ENCODE results near the gene ANTXR1. TPM values are rescaled to one million over a fixed set of nuclear protein-coding genes. Genes with fewer than 3 reads are reported as not detected.

The ANTXR1 gene
- total RNA-seq, 2 experiments from 2014 or later = 0.05 to 0.23 TPM

- no peak for DNase-seq
- H3K36me3 Mint-ChIP-seq (ENCODE audit: low read depth) = no peaks in the 10 kb centered on the region
- H3K9me3 Mint-ChIP-seq = no peaks in the 10 kb centered on the region
- H3K4me1 Mint-ChIP-seq = no peaks in the 10 kb centered on the region
- ChIA-PET CTCF (no interaction called here), POLR2A (no interaction called here)
- no peak overlapping the region for H3K27ac Mint-ChIP-seq
- H3K27me3 Mint-ChIP-seq = peaks cover 19% of the 10 kb centered on the region
- no peak overlapping the region for H3K4me3 Mint-ChIP-seq
Measured at GRCh38 chr2:69192176-69192945, 179.4 kb downstream of the ANTXR1 start.

- Mint-ChIP-seq H3K4me3 (no peak overlapping the region), H3K9me3 (no peaks in the 10 kb centered on the region), H3K27ac (no peak overlapping the region), H3K4me1 (no peaks in the 10 kb centered on the region), H3K27me3 (peaks cover 16% of the 10 kb centered on the region), H3K36me3 (ENCODE audit: low read depth) (no peaks in the 10 kb centered on the region)
- DNase-seq = no peak
- ChIA-PET POLR2A (no interaction called here), CTCF (no interaction called here)
Measured at GRCh38 chr2:69195706-69196105, 182.7 kb downstream of the ANTXR1 start.

- ChIA-PET CTCF (no interaction called here), POLR2A (no interaction called here)
- Mint-ChIP-seq H3K36me3 (ENCODE audit: low read depth) (no peaks in the 10 kb centered on the region), H3K27ac (no peak overlapping the region), H3K4me3 (no peak overlapping the region), H3K27me3 (peaks cover 12% of the 10 kb centered on the region), H3K9me3 (no peaks in the 10 kb centered on the region), H3K4me1 (no peaks in the 10 kb centered on the region)
- DNase-seq = no peak
Measured at GRCh38 chr2:69196327-69197117, 183.5 kb downstream of the ANTXR1 start.

GRCh38 chr2:69200107-69200520 lies 187.1 kb downstream of the ANTXR1 start:
- H3K9me3 Mint-ChIP-seq = no peaks in the 10 kb centered on the region
- no peaks in the 10 kb centered on the region for H3K36me3 Mint-ChIP-seq (ENCODE audit: low read depth)
- no peak for DNase-seq
- H3K27ac Mint-ChIP-seq = no peak overlapping the region
- no peak overlapping the region for H3K4me3 Mint-ChIP-seq
- H3K4me1 Mint-ChIP-seq = no peaks in the 10 kb centered on the region
- ChIA-PET CTCF (no interaction called here), POLR2A (no interaction called here)
- peaks cover 6% of the 10 kb centered on the region for H3K27me3 Mint-ChIP-seq

GRCh38 chr2:69201259-69201658 lies 188.3 kb downstream of the ANTXR1 start:
- CTCF ChIA-PET = no interaction called here
- Mint-ChIP-seq H3K27ac (no peak overlapping the region), H3K4me1 (no peaks in the 10 kb centered on the region), H3K36me3 (ENCODE audit: low read depth) (no peaks in the 10 kb centered on the region), H3K9me3 (no peaks in the 10 kb centered on the region), H3K27me3 (peaks cover 6% of the 10 kb centered on the region), H3K4me3 (no peak overlapping the region)
- POLR2A ChIA-PET = no interaction called here
- DNase-seq = no peak

- ChIA-PET POLR2A (no interaction called here), CTCF (no interaction called here)
- no peaks in the 10 kb centered on the region for H3K4me1 Mint-ChIP-seq
- no peaks in the 10 kb centered on the region for H3K36me3 Mint-ChIP-seq (ENCODE audit: low read depth)
- peaks cover 8% of the 10 kb centered on the region for H3K27me3 Mint-ChIP-seq
- no peaks in the 10 kb centered on the region for H3K9me3 Mint-ChIP-seq
- no peak for DNase-seq
- H3K4me3 Mint-ChIP-seq = no peak overlapping the region
- H3K27ac Mint-ChIP-seq = no peak overlapping the region
Measured at GRCh38 chr2:69202327-69202726, 189.3 kb downstream of the ANTXR1 start.

- CTCF ChIA-PET = interaction anchor here (1.2 kb wide), 1 partner anchor 15 kb away, joined by 3 read pairs; no protein-coding TSS in a partner anchor
Measured at GRCh38 chr2:69203166-69203985, 190.4 kb downstream of the ANTXR1 start.

GRCh38 chr2:69204654-69205053 lies 191.7 kb downstream of the ANTXR1 start:
- H3K36me3 Mint-ChIP-seq (ENCODE audit: low read depth) = no peaks in the 10 kb centered on the region
- H3K4me3 Mint-ChIP-seq = no peak overlapping the region
- CTCF ChIA-PET = no interaction called here
- peaks cover 8% of the 10 kb centered on the region for H3K27me3 Mint-ChIP-seq
- H3K27ac Mint-ChIP-seq = no peak overlapping the region
- DNase-seq = no peak
- no peaks in the 10 kb centered on the region for H3K4me1 Mint-ChIP-seq
- POLR2A ChIA-PET = no interaction called here
- no peaks in the 10 kb centered on the region for H3K9me3 Mint-ChIP-seq

More at GRCh38 chr2:69203166-69203985, 190.4 kb downstream of the ANTXR1 start:
- H3K9me3 Mint-ChIP-seq = no peaks in the 10 kb centered on the region
- H3K27ac Mint-ChIP-seq = peak overlapping the region; percentile 7
- peaks cover 8% of the 10 kb centered on the region for H3K27me3 Mint-ChIP-seq
- H3K36me3 Mint-ChIP-seq (ENCODE audit: low read depth) = no peaks in the 10 kb centered on the region
- no peak overlapping the region for H3K4me3 Mint-ChIP-seq
- POLR2A ChIA-PET = no interaction called here
- H3K4me1 Mint-ChIP-seq = no peaks in the 10 kb centered on the region
- DNase-seq = no peak

GRCh38 chr2:69205076-69205475 lies 192.1 kb downstream of the ANTXR1 start:
- no peaks in the 10 kb centered on the region for H3K9me3 Mint-ChIP-seq
- ChIA-PET POLR2A (no interaction called here), CTCF (no interaction called here)
- no peak overlapping the region for H3K27ac Mint-ChIP-seq
- peaks cover 8% of the 10 kb centered on the region for H3K27me3 Mint-ChIP-seq
- no peaks in the 10 kb centered on the region for H3K4me1 Mint-ChIP-seq
- DNase-seq = no peak
- H3K4me3 Mint-ChIP-seq = no peak overlapping the region
- no peaks in the 10 kb centered on the region for H3K36me3 Mint-ChIP-seq (ENCODE audit: low read depth)

GRCh38 chr2:69205491-69205890 lies 192.5 kb downstream of the ANTXR1 start:
- POLR2A ChIA-PET = no interaction called here
- H3K9me3 Mint-ChIP-seq = no peaks in the 10 kb centered on the region
- H3K4me3 Mint-ChIP-seq = no peak overlapping the region
- H3K27me3 Mint-ChIP-seq = peaks cover 8% of the 10 kb centered on the region
- no peak overlapping the region for H3K27ac Mint-ChIP-seq
- H3K36me3 Mint-ChIP-seq (ENCODE audit: low read depth) = no peaks in the 10 kb centered on the region
- CTCF ChIA-PET = no interaction called here
- H3K4me1 Mint-ChIP-seq = no peaks in the 10 kb centered on the region
- DNase-seq = no peak

- ChIA-PET POLR2A (no interaction called here), CTCF (no interaction called here)
- Mint-ChIP-seq H3K36me3 (ENCODE audit: low read depth) (no peaks in the 10 kb centered on the region), H3K27me3 (peaks cover 8% of the 10 kb centered on the region), H3K4me3 (no peak overlapping the region), H3K4me1 (no peaks in the 10 kb centered on the region), H3K9me3 (no peaks in the 10 kb centered on the region), H3K27ac (no peak overlapping the region)
- DNase-seq = no peak
Measured at GRCh38 chr2:69208023-69208595, 195.1 kb downstream of the ANTXR1 start.

- ChIA-PET POLR2A (no interaction called here), CTCF (no interaction called here)
- Mint-ChIP-seq H3K9me3 (no peaks in the 10 kb centered on the region), H3K27ac (no peak overlapping the region), H3K4me1 (no peaks in the 10 kb centered on the region), H3K4me3 (no peak overlapping the region), H3K36me3 (ENCODE audit: low read depth) (no peaks in the 10 kb centered on the region), H3K27me3 (peaks cover 6% of the 10 kb centered on the region)
- no peak for DNase-seq
Measured at GRCh38 chr2:69209482-69209881, 196.5 kb downstream of the ANTXR1 start.

- ChIA-PET CTCF (no interaction called here), POLR2A (no interaction called here)
- DNase-seq = no peak
- Mint-ChIP-seq H3K27ac (no peak overlapping the region), H3K36me3 (ENCODE audit: low read depth) (no peaks in the 10 kb centered on the region), H3K27me3 (peaks cover 2% of the 10 kb centered on the region), H3K4me3 (no peak overlapping the region), H3K9me3 (no peaks in the 10 kb centered on the region), H3K4me1 (no peaks in the 10 kb centered on the region)
Measured at GRCh38 chr2:69210385-69210784, 197.4 kb downstream of the ANTXR1 start.
